Progenitor cell of endocrine pancreas (in vitro differentiated cells): Measurements from ENCODE around the gene MEGF8. TPM values are rescaled to one million over a fixed set of nuclear protein-coding genes. Genes with fewer than 3 reads are reported as not detected.
A peak's percentile ranks its signal among the peaks of the same experiment; 100 is the strongest.

ENCODE experiments used
- DNase-seq: peaks from one replicate; pipeline ENCODE4 v3.0.0; 2021; ENCODE audit warnings: low spot score; ENCODE audit not compliant: unreplicated experiment
- H3K27ac Mint-ChIP-seq: 2 replicates; pipeline ENCODE4 v1.8.0; 2021; ENCODE audit warnings: mild to moderate bottlenecking, moderate library complexity, mixed read lengths
- H3K27me3 Mint-ChIP-seq: 2 replicates; pipeline ENCODE4 v1.8.0; 2021; ENCODE audit warnings: mixed read lengths
- H3K36me3 Mint-ChIP-seq: 2 replicates; pipeline ENCODE4 v1.8.0; 2022; ENCODE audit warnings: mixed read lengths; ENCODE audit not compliant: insufficient read depth
- H3K4me1 Mint-ChIP-seq: 2 replicates; pipeline ENCODE4 v1.8.0; 2021; ENCODE audit warnings: low read depth, mixed read lengths
- H3K4me3 Mint-ChIP-seq: 2 replicates; pipeline ENCODE4 v1.8.0; 2021; ENCODE audit warnings: low read depth, mild to moderate bottlenecking, moderate library complexity, mixed read lengths
- H3K9me3 Mint-ChIP-seq: 2 replicates; pipeline ENCODE4 v1.8.0; 2021; ENCODE audit warnings: low read depth, mixed read lengths
- CTCF ChIP-seq: fragments of 200-600 bp; sonication (generic); IDR thresholded peaks from one replicate; pipeline ENCODE4 v1.5.0; 2021; ENCODE audit warnings: antibody characterized with exemption, mild to moderate bottlenecking; ENCODE audit not compliant: unreplicated experiment
- total RNA-seq: library from RNA; stranded (reverse); gene quantifications from 2 replicates; pipeline ENCODE4 v1.2.1, GENCODE V29; 2021

The MEGF8 gene
- total RNA-seq, 1 donor from 2014 or later = 61.7 TPM

DNA sequence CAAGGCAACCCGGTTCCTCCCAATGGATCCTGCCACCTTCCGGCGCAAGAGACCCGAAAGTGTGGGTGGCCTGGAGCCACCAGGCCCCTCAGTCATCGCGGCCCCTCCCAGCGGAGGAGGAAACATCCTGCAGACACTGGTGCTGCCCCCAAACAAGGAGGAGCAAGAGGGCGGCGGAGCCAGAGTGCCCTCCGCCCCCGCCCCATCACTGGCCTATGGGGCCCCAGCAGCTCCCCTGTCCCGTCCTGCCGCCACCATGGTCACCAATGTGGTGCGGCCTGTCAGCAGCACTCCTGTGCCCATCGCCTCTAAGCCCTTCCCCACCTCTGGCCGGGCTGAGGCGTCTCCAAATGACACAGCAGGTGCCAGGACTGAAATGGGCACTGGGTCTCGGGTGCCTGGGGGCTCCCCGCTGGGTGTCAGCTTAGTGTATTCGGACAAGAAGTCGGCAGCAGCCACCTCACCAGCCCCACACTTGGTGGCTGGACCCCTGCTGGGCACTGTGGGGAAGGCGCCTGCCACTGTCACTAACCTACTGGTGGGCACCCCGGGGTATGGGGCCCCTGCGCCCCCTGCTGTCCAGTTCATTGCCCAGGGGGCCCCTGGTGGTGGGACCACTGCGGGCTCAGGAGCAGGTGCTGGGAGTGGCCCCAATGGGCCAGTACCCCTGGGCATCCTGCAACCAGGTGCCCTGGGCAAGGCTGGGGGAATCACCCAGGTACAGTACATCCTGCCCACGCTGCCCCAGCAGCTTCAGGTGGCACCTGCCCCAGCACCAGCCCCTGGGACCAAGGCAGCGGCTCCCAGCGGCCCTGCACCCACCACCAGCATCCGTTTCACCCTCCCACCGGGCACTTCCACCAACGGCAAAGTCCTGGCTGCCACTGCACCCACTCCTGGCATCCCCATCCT, 34.7 kb upstream of the MEGF8 start:
- DNase-seq = peak; percentile 50
- Mint-ChIP-seq H3K4me3 (no peak overlapping the region), H3K27me3 (no peaks in the 10 kb centered on the region), H3K9me3 (no peaks in the 10 kb centered on the region), H3K36me3 (peaks cover 12% of the 10 kb centered on the region), H3K27ac (no peak overlapping the region), H3K4me1 (peaks cover 6% of the 10 kb centered on the region)
- peak; percentile 65 for TF ChIP-seq CTCF

DNA sequence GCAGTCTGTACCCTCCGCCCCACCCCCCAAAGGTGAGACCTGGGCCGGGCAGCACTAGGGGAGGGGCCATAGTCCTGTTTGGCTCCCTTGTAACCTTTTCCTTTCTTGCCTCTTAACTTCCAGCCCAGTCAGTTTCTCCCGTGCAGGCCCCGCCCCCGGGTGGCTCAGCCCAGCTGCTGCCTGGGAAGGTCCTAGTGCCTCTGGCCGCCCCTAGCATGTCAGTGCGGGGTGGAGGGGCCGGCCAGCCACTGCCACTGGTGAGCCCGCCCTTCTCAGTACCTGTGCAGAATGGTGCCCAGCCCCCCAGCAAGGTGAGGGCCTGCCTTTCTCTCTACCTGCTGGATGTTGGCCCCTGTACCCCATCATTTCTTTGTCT, 34.0 kb upstream of the MEGF8 start:
- no peaks in the 10 kb centered on the region for H3K9me3 Mint-ChIP-seq
- no peaks in the 10 kb centered on the region for H3K4me1 Mint-ChIP-seq
- TF ChIP-seq CTCF = no peak
- peak overlapping the region; percentile 42 for H3K27ac Mint-ChIP-seq
- no peak overlapping the region for H3K4me3 Mint-ChIP-seq
- no peak for DNase-seq
- no peaks in the 10 kb centered on the region for H3K27me3 Mint-ChIP-seq
- peaks cover 14% of the 10 kb centered on the region for H3K36me3 Mint-ChIP-seq

- Mint-ChIP-seq H3K36me3 (peaks cover 16% of the 10 kb centered on the region), H3K4me3 (no peak overlapping the region), H3K27me3 (no peaks in the 10 kb centered on the region), H3K9me3 (no peaks in the 10 kb centered on the region), H3K4me1 (no peaks in the 10 kb centered on the region), H3K27ac (peak overlapping the region; percentile 42)
- no peak for TF ChIP-seq CTCF
- no peak for DNase-seq
These were observed 33.1 kb upstream of the MEGF8 start for GRCh38 chr19:42292042-42292960.

DNA sequence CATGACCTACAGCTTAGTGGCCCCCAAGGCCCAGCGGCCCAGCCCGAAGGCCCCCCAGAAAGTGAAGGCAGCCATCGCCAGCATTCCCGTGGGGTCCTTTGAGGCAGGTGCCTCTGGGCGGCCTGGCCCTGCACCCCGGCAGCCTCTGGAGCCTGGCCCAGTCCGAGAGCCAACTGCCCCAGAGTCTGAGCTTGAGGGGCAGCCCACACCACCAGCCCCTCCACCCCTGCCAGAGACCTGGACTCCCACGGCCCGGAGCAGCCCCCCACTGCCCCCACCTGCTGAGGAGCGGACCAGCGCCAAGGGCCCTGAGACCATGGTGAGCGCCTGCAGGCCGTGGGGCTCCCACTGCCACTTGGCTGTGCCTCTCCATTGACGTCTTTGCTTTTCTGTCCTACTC, 32.5 kb upstream of the MEGF8 start:
- no peak overlapping the region for H3K4me3 Mint-ChIP-seq
- no peak for TF ChIP-seq CTCF
- DNase-seq = no peak
- H3K36me3 Mint-ChIP-seq = peaks cover 16% of the 10 kb centered on the region
- no peaks in the 10 kb centered on the region for H3K4me1 Mint-ChIP-seq
- no peaks in the 10 kb centered on the region for H3K9me3 Mint-ChIP-seq
- H3K27ac Mint-ChIP-seq = peak overlapping the region; percentile 93
- no peaks in the 10 kb centered on the region for H3K27me3 Mint-ChIP-seq

DNA sequence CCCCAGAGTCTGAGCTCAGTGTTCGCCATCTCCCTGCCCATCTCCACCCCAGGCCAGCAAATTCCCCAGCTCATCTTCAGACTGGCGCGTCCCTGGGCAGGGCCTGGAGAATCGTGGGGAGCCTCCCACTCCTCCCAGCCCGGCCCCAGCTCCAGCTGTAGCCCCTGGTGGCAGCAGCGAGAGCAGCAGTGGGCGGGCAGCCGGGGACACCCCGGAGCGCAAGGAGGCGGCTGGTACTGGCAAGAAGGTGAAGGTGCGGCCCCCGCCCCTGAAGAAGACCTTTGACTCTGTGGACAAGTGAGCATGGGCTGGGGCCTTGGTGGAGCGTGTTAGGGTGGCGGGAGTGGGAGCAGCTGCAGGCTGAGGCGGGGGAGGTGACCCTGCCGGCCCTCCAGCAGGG, 31.9 kb upstream of the MEGF8 start:
- Mint-ChIP-seq H3K4me1 (no peaks in the 10 kb centered on the region), H3K27me3 (no peaks in the 10 kb centered on the region), H3K27ac (peak overlapping the region; percentile 93), H3K4me3 (no peak overlapping the region), H3K9me3 (no peaks in the 10 kb centered on the region), H3K36me3 (peaks cover 15% of the 10 kb centered on the region)
- peak; percentile 32 for TF ChIP-seq CTCF
- DNase-seq = no peak
